GM20431 (cell line): ENCODE measurements around the gene RBP4.

Experiments
- in situ Hi-C: fragments of 300-500 bp; cut with MseI, MboI; formaldehyde crosslinking; loops from one replicate; pipeline ENCODE4 v1.15.0; 2020; ENCODE audit warnings: low sequenced_read_pairs; ENCODE audit not compliant: unreplicated experiment

RBP4 gene

GRCh38 chr10:93601146-93601773 lies at the start of gene RBP4:
Gene RBP4, minus strand, starts transcription at chr10:93601235. Its CDS starts 207 bp downstream, at chr10:93601028.
- in situ Hi-C loops = no loop called here

DNA sequence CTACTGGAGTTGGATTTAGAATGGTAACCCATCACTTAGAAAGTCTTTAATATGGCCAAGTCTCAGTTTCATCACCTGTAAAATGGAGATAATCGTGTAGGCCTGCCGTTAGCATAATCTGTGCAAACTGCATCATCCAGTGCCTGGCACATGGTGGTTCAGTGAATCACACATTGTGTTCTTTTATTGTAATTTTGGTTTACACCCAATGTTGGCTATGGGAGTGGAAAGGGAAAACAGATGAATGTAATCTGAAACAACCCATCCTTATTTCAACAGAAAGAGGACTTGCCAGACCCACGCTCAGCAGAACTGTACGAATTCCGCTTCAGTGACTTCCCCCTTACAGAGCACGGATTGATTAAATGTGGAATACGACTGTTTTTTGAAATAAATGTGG lies 38.8 kb upstream of the RBP4 start:
- in situ Hi-C loops = no loop called here

GRCh38 chr10:93630625-93631557 lies 29.9 kb upstream of the RBP4 start:
- in situ Hi-C loops = no loop called here

DNA sequence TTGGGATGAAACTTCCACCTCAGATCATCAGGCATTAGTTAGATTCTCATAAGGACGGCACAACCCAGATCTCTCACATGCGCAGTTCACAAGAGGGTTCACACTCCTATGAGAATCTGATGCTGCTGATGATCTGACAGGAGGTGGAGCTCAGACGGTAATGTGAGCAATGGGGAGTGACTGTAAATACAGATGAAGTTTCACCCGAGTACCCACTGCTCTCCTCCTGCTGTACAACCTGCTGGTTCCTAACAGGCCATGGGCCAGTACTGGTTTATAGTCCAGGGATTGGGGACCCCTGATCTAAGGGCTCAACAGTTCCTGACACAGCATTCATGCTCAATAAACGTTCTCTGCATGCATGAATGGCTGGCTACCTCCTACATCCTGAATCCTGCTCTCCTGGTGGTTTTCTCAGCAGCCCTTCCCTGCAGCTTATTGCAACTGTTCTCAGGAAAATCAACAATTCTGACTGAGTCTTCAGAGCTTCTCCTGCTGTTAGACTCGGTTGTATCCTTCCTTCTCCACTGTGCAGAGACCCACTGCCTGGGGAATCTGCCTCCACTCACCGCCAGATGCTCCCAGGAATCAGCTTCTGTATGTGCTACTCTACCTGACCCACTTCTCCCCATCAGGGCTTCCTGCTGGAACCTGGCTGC lies 28.7 kb upstream of the RBP4 start:
- in situ Hi-C loops = no loop called here

DNA sequence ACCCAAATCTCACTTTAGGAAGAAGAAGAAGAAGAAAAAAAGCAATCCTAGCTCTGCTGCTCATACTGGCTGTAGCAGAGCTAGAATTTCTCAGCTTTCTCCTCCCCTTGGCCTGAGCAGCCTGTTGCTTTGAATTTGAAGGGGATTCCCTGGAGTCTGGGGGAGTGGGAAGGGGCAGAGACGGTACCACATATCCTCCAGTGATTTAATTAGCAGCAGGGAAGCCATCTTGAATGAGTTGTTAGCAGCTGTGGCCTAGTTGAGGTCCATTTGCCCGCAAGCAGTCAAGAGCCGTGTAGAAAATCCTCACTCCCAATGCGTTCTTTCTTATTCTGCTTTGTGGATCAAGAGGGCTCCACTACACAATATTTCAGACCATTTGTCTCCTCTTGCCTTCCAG lies 27.8 kb upstream of the RBP4 start:
- in situ Hi-C loops = no loop called here

- in situ Hi-C loops = no loop called here
Measured at GRCh38 chr10:93622942-93623341, 21.9 kb upstream of the RBP4 start.

GRCh38 chr10:93620925-93621324 lies 19.9 kb upstream of the RBP4 start:
- in situ Hi-C loops = no loop called here

DNA sequence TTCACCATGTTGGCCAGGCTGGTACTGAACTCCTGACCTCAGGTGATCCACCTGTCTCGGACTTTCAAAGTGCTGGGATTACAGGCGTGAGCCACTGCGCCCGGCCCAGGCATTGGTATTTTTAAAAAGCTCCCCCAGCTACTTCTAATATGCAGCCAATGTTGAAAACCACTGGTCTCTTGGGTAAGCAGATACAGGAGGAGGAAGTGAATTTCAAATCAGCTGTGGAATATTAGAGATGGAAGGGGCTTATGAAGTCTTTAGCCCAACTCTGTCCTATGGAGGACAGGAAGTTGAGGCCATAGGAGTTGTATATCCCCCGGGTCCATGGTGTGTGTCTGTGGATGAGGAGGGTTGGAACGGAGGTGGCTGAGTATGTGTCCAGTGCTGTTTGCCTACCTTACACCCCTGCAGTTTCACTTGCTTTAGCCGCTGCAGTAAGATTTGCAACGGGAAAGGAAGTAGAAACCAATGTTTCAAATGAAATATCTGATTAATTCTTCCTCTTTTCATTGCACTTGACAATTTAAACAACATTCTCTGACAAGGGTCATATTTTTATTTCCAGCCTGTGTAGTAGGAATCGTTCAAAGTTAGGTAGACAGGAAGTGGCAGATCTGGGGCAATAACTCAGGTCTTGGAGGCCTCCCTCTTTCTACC lies 14.7 kb upstream of the RBP4 start:
- in situ Hi-C loops = no loop called here

GRCh38 chr10:93614101-93614825 lies 13.2 kb upstream of the RBP4 start:
- in situ Hi-C loops = no loop called here

- in situ Hi-C loops = no loop called here
Measured at GRCh38 chr10:93613126-93613525, 12.1 kb upstream of the RBP4 start.

GRCh38 chr10:93612311-93612710 lies 11.3 kb upstream of the RBP4 start, which contains the start of gene PDE6C:
Gene PDE6C, plus strand, starts transcription at chr10:93612537. Its CDS starts 189 bp downstream, at chr10:93612726.
- in situ Hi-C loops = no loop called here

- in situ Hi-C loops = no loop called here
Measured at GRCh38 chr10:93608421-93608820, 7.4 kb upstream of the RBP4 start.

DNA sequence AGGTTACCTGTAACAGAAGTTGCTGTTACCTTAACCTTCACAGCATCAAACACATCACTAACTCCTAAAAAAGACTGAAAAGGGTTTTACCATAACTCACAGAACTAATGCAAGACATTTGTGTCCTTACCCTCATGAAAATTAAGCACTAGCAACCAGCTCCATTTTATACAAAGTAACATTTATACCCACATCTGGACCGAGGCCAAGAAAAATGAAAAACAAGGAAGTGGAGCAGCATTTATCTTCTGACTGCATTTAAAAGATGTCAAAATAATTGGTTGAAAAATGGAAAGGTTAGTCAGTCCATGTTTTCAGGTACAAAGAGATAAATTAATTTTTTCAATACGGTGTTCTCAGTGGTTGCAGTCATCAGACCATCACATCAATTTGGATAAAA lies 3.1 kb upstream of the RBP4 start:
- in situ Hi-C loops = no loop called here

- in situ Hi-C loops = no loop called here
Measured at GRCh38 chr10:93603023-93603422, 2.0 kb upstream of the RBP4 start.

- in situ Hi-C loops = no loop called here
Measured at GRCh38 chr10:93601774-93602162, 733 bp upstream of the RBP4 start.

- in situ Hi-C loops = no loop called here
Measured at GRCh38 chr10:93600446-93601145, 439 bp downstream of the RBP4 start.

DNA sequence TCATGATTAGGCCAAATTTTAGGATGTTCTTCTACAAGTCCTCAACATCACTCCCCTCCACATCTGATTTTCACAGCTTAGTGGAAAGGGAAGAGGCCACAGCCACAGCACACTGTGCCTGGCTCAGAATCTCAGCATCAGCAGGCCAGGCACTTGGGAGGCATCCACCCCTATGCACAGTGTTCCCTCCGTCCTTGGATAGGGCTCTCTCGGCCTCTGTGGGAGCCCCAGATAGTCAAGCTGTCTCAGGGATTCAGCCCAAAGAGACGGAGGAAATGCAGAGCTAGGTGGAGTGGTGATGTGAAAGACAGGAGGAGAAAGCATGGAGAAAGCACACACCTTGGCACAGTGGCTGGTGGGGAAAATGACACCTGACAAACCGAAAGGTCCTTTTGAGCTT lies 1.3 kb downstream of the RBP4 start:
- in situ Hi-C loops = no loop called here

GRCh38 chr10:93599335-93599734 lies 1.7 kb downstream of the RBP4 start:
- in situ Hi-C loops = no loop called here

DNA sequence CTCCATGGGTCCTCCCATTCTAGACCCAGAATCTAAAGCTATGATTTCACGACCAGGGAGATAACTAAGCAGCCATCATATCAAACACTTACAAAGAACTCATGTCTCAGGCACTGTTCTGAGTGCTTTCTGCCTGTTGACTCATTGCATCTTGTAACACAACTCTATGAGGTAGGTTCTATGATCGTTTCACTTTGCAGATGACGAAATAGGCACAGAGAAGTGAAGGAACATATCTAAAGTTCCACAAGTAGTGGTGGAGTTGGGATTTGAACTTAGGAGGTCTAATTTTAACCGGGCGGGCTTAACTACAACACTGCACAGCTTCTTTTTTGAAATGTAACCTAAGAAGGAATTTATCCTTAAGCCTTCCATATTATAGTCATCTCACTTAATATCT lies 2.9 kb downstream of the RBP4 start:
- in situ Hi-C loops = no loop called here
